DMS153 treated with DMSO at 0.1 percent for 48 hours (cell line): ENCODE results near the gene MMP8.

Experiments
- DNase-seq: peaks from one replicate; lab custom pipeline; 2025; ENCODE audit not compliant: unreplicated experiment; lab: John Stamatoyannopoulos, UW

Gene MMP8

GRCh38 chr11:102662607-102663006 lies 62.1 kb downstream of the MMP8 start:
- DNase-seq, result no peak
